Heart left ventricle (tissue), 16 donors: ENCODE data around the gene RTBDN. TPM values are rescaled to one million over a fixed set of nuclear protein-coding genes. Genes with fewer than 3 reads are reported as not detected.

Source experiments
- ATAC-seq, 4 donors: fragments of 200-7000 bp; cut with Tn5 transposase; one replicate each; pipeline ENCODE4 v1.9.1; 2020 to 2022; ENCODE audit warnings: moderate library complexity in 4 of 4, mild to moderate bottlenecking in 3 of 4, moderate number of reproducible peaks in 1 of 4
- DNase-seq, 5 donors: peaks; one replicate each; pipeline ENCODE4 v3.0.0-alpha.2; 2020
- H3K27ac ChIP-seq, 12 donors: fragments of 200-600 bp; sonication (generic) in 4 of 12; one replicate each; pipeline versions ENCODE4 v1.5.0 to v1.8.0; 2016 to 2022; ENCODE audit warnings: mild to moderate bottlenecking in 2 of 12
- H3K27me3 ChIP-seq, 9 donors: fragments of 200-600 bp; sonication (generic) in 2 of 9; one replicate each; pipeline versions ENCODE4 v1.5.1 to v1.8.0; 2016 to 2022; ENCODE audit warnings: mild to moderate bottlenecking in 3 of 9
- H3K36me3 ChIP-seq, 9 donors: fragments of 200-600 bp; sonication (generic) in 2 of 9; one replicate each; pipeline versions ENCODE4 v1.5.0 to v1.8.0; 2018 to 2022; ENCODE audit warnings: mild to moderate bottlenecking in 2 of 9
- H3K4me1 ChIP-seq, 12 donors: fragments of 200-600 bp; sonication (generic) in 4 of 12; one replicate each; pipeline versions ENCODE4 v1.5.0 to v1.8.0; 2016 to 2022; ENCODE audit warnings: mild to moderate bottlenecking in 3 of 12
- H3K4me3 ChIP-seq, 12 donors: fragments of 200-600 bp; sonication (generic) in 4 of 12; one replicate each; pipeline versions ENCODE4 v1.5.0 to v1.8.0; 2017 to 2022; ENCODE audit warnings: mild to moderate bottlenecking in 9 of 12, moderate library complexity in 4 of 12
- H3K9me3 ChIP-seq, 12 donors: fragments of 200-600 bp; sonication (generic) in 4 of 12; one replicate each; pipeline versions ENCODE4 v1.5.0 to v1.8.0; 2016 to 2022; ENCODE audit warnings: mild to moderate bottlenecking in 1 of 12
- POLR2A ChIP-seq, 2 donors: fragments of 450-650 bp; IDR thresholded peaks; one replicate each; pipeline ENCODE4 v1.6.1; 2017; ENCODE audit warnings: antibody characterized with exemption in 2 of 2, mild to moderate bottlenecking in 2 of 2, moderate library complexity in 2 of 2
- WGBS, 4 donors: extraction: QIAGEN DNeasy Blood & Tissue Kit in 2 of 4; methylation state at CpG; one replicate each; pipeline versions ENCODE4 v1.1.5 to v1.1.7; 2013 to 2018; 5-methylcytosine and 5-hydroxymethylcytosine counted together
- intact Hi-C, 10 donors: fragments of 100-400 bp; cut with DNase I; formaldehyde crosslinking; loops; one replicate each; pipeline versions ENCODE4 v1.11.1 to v1.14.2; 2022
- polyA plus RNA-seq, 2 donors: library from polyadenylated mRNA; stranded (reverse); fragments of 200-250 nt; gene quantifications; one replicate each; pipeline ENCODE4 v1.2.3, GENCODE V29; 2013
- total RNA-seq, 9 donors: library from RNA; depleted of rRNA in 2 of 9; stranded (reverse); fragments of >200 nt in 2 of 9; fragmentation: NEBNext Ultra II Directional in 3 of 9; extraction: Animal tissue kit (Norgen Biotek cat#: 25700) in 3 of 9; gene quantifications; one replicate each; pipeline versions ENCODE4 v1.1.0 to v1.2.4, GENCODE V29; 2016 to 2023
- TF ChIP-seq, protein P1 (sequence below), 12 donors: fragments of 200-600 bp; sonication (generic) in 4 of 12; IDR thresholded peaks; one replicate each; pipeline versions ENCODE4 v1.5.0 to v1.8.0; 2018 to 2022; ENCODE audit warnings: antibody characterized with exemption in 12 of 12, mild to moderate bottlenecking in 5 of 12
- donor health status: ischemic (EF 13 %, LVEDD 7.1; RV severe dilation, severe dysfunction).
- donor health status: healthy with polysubstance abuse.
- donor health status: DM: no; HTN: yes; CAD: no.
- donor health status: DM: no; HTN: no; CAD: no.
- donor health status: ischemic (EF 25% LVEDD 6.9; RV normal size, moderate dysfunction).
- donor health status: ischemic (EF 25% LVEDD 5.7; RV mildly dilated, moderate dysfunction).
- donor health status: healthy.
- donor health status: DM: yes; HTN: yes; CAD: no.
- donor health status: ischemic (EF 35%, LVEDD 5.7; RV mildly dilated, moderate dysfunction).
- donor health status: nonischemic (EF 11% LVEDD 7.7; RV severe dilation, severe dysfunction).
- donor health status: DM: yes; HTN: yes; CAD: no.
- donor health status: PGD.
- donor health status: ischemic (EF 29% LVEDD 5.4; RV normal size, mild dysfunction).
- donor health status: nonischemic (EF 23%, LVEDD 6.1; RV moderate dilation, normal function).

Gene RTBDN
- total and polyA plus RNA-seq, 11 donors, result not detected

GRCh38 chr19:12880551-12881171 lies 46.3 kb upstream of the RTBDN start:
- peak overlapping the region; percentile 43 to 89 (median 72) for H3K4me3 ChIP-seq
- peaks cover 0 to 50% (median 14%) of the 10 kb centered on the region in 12 donors for H3K4me1 ChIP-seq
- peak; percentile 11 to 49 (median 28) for ATAC-seq
- peaks cover 6 to 28% (median 18%) of the 10 kb centered on the region in 9 donors for H3K27me3 ChIP-seq
- peaks cover 0 to 9% (median 0%) of the 10 kb centered on the region in 12 donors for H3K9me3 ChIP-seq
- WGBS, 4 donors, result 14 to 24% (median 15%) methylated on average over 23 to 29 of the region's 29 CpGs
- peak in 3 of 5 donors; percentile 46 to 67 (median 55) for DNase-seq
- TF ChIP-seq, protein P1, sequence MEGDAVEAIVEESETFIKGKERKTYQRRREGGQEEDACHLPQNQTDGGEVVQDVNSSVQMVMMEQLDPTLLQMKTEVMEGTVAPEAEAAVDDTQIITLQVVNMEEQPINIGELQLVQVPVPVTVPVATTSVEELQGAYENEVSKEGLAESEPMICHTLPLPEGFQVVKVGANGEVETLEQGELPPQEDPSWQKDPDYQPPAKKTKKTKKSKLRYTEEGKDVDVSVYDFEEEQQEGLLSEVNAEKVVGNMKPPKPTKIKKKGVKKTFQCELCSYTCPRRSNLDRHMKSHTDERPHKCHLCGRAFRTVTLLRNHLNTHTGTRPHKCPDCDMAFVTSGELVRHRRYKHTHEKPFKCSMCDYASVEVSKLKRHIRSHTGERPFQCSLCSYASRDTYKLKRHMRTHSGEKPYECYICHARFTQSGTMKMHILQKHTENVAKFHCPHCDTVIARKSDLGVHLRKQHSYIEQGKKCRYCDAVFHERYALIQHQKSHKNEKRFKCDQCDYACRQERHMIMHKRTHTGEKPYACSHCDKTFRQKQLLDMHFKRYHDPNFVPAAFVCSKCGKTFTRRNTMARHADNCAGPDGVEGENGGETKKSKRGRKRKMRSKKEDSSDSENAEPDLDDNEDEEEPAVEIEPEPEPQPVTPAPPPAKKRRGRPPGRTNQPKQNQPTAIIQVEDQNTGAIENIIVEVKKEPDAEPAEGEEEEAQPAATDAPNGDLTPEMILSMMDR (IDR thresholded peaks at IDR 0.05), result no peak
- no peak for TF ChIP-seq POLR2A (IDR thresholded peaks at IDR 0.05)
- intact Hi-C loops, result loop anchor here in 5 of 10 donors (10.0 kb wide), 3 partner anchors 54 to 214 kb away; partner anchors contain the start of genes DAND5 (in 4 of the 5), CALR (in 1 of the 5) and FARSA (in 1 of the 5)
- H3K27ac ChIP-seq, result peak overlapping the region; percentile 72 to 93 (median 85)
- peaks cover 0 to 31% (median 20%) of the 10 kb centered on the region in 9 donors for H3K36me3 ChIP-seq

DNA sequence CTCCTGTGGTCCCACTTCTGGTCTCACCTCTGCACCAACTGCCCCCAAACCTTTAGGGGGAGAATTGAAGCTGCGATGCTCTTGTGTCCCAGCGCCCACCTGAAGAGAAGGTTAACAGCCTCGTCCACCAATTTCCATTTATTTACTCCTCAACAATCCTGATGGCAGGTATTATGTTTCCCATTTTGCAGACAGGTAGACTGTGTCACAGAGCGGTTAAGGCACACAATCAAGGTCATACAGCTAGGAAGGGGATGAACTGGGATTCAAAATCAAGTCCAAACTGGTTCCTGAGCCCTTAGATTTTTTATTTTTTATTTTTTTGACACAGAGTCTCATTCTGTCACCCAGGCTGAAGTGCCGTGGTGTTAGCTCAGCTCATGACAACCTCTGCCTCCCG lies 40.7 kb upstream of the RTBDN start:
- Histone ChIP-seq H3K9me3 (no peaks in the 10 kb centered on the region), H3K27me3 (peaks cover 0 to 3% (median 0%) of the 10 kb centered on the region in 9 donors), H3K4me3 (no peak overlapping the region), H3K36me3 (peaks cover 0 to 39% (median 21%) of the 10 kb centered on the region in 9 donors), H3K4me1 (peaks cover 0 to 14% (median 3%) of the 10 kb centered on the region in 12 donors), H3K27ac (no peak overlapping the region)
- WGBS, 4 donors, result 93 to 96% (median 96%) methylated on average over 6 of the region's 6 CpGs
- intact Hi-C loops, result no loop called here
- DNase-seq (no peak), ATAC-seq (no peak)
- no peak for TF ChIP-seq POLR2A (IDR thresholded peaks at IDR 0.05)
- TF ChIP-seq, protein P1 (IDR thresholded peaks at IDR 0.05), result no peak

- peak overlapping the region in 2 of 12 donors; percentile 32 to 44 for H3K4me3 ChIP-seq
Observed at GRCh38 chr19:12873891-12874745, 39.7 kb upstream of the RTBDN start.

More at GRCh38 chr19:12873891-12874745, 39.7 kb upstream of the RTBDN start:
- peaks cover 0 to 14% (median 3%) of the 10 kb centered on the region in 12 donors for H3K4me1 ChIP-seq
- TF ChIP-seq POLR2A (IDR thresholded peaks at IDR 0.05), result no peak
- TF ChIP-seq, protein P1 (IDR thresholded peaks at IDR 0.05), result no peak
- ATAC-seq (peak in 1 of 4 donors; percentile 4), DNase-seq (no peak)
- 67 to 87% (median 77%) methylated on average over 61 to 86 of the region's 86 CpGs for WGBS, 4 donors
- intact Hi-C loops, result no loop called here
- H3K27me3 ChIP-seq, result peaks cover 0 to 3% (median 0%) of the 10 kb centered on the region in 9 donors
- no peaks in the 10 kb centered on the region for H3K9me3 ChIP-seq
- H3K27ac ChIP-seq, result no peak overlapping the region
- peaks cover 0 to 39% (median 21%) of the 10 kb centered on the region in 9 donors for H3K36me3 ChIP-seq
